GM06990 (cell line): ENCODE data around the gene MYO16.

ENCODE experiments used
- DNase-seq: peaks from one replicate; pipeline ENCODE4 v3.0.0-alpha.2; 2011; ENCODE audit not compliant: insufficient read length; ENCODE audit errors: extremely low read depth
- H3K27me3 ChIP-seq: replicated peaks from 2 replicates; pipeline ENCODE4 v1.6.0; 2011; ENCODE audit warnings: low read length; ENCODE audit not compliant: control insufficient read depth, insufficient read depth
- H3K36me3 ChIP-seq: 2 replicates; pipeline ENCODE4 v1.5.1; 2011; ENCODE audit warnings: low read length; ENCODE audit not compliant: control insufficient read depth, insufficient read depth
- H3K4me3 ChIP-seq: replicated peaks from 2 replicates; pipeline ENCODE4 v1.5.1; 2011; ENCODE audit warnings: low read depth, mild to moderate bottlenecking, control low read depth, low read length
- CTCF ChIP-seq: IDR thresholded peaks from 2 replicates; pipeline ENCODE4 v1.5.1; 2011; ENCODE audit warnings: low read length, control low read depth, mild to moderate bottlenecking, inconsistent platforms; ENCODE audit not compliant: insufficient read depth, poor library complexity, severe bottlenecking

The MYO16 gene

GRCh38 chr13:108700422-108701170, 71.2 kb downstream of the MYO16 start:
- no peak for TF ChIP-seq CTCF
- H3K4me3 ChIP-seq, result no peak overlapping the region
- H3K27me3 ChIP-seq, result no peaks in the 10 kb centered on the region
- DNase-seq, result no peak
- H3K36me3 ChIP-seq, result no peaks in the 10 kb centered on the region

- H3K4me3 ChIP-seq, result no peak overlapping the region
- no peaks in the 10 kb centered on the region for H3K36me3 ChIP-seq
- TF ChIP-seq CTCF, result no peak
- no peaks in the 10 kb centered on the region for H3K27me3 ChIP-seq
- DNase-seq, result no peak
Observed at GRCh38 chr13:108702171-108702570, 72.8 kb downstream of the MYO16 start.

GRCh38 chr13:108705031-108705430, 75.6 kb downstream of the MYO16 start:
- no peak for TF ChIP-seq CTCF
- Histone ChIP-seq H3K27me3 (no peaks in the 10 kb centered on the region), H3K36me3 (no peaks in the 10 kb centered on the region), H3K4me3 (no peak overlapping the region)
- DNase-seq, result no peak

GRCh38 chr13:108707584-108707983, 78.2 kb downstream of the MYO16 start:
- H3K36me3 ChIP-seq, result no peaks in the 10 kb centered on the region
- H3K27me3 ChIP-seq, result no peaks in the 10 kb centered on the region
- DNase-seq, result no peak
- H3K4me3 ChIP-seq, result no peak overlapping the region
- TF ChIP-seq CTCF, result no peak

- H3K27me3 ChIP-seq, result no peaks in the 10 kb centered on the region
- no peak for DNase-seq
- TF ChIP-seq CTCF, result no peak
Observed at GRCh38 chr13:108708921-108709320, 79.5 kb downstream of the MYO16 start.

GRCh38 chr13:108711386-108711785, 82.0 kb downstream of the MYO16 start:
- Histone ChIP-seq H3K27me3 (no peaks in the 10 kb centered on the region), H3K36me3 (no peaks in the 10 kb centered on the region), H3K4me3 (no peak overlapping the region)
- no peak for DNase-seq
- no peak for TF ChIP-seq CTCF

More at GRCh38 chr13:108708921-108709320, 79.5 kb downstream of the MYO16 start:
- no peaks in the 10 kb centered on the region for H3K36me3 ChIP-seq
- no peak overlapping the region for H3K4me3 ChIP-seq
